Activated T-cell treated with anti-CD3 and anti-CD28 coated beads, Interleukin-2, amount 50 U/mL, for 24 hours (primary cell): ENCODE results near the gene MAP2K7.

Experiments
- DNase-seq: peaks from one replicate; pipeline ENCODE4 v3.0.0-alpha.2; 2020
- H3K27ac Mint-ChIP-seq: 2 replicates; pipeline ENCODE4 v1.8.0; 2020; ENCODE audit warnings: mild to moderate bottlenecking, mixed read lengths
- H3K27me3 Mint-ChIP-seq: 2 replicates; pipeline ENCODE4 v1.8.0; 2020; ENCODE audit warnings: mixed read lengths
- H3K36me3 Mint-ChIP-seq: 2 replicates; pipeline ENCODE4 v1.8.0; 2020; ENCODE audit warnings: low read depth, mixed read lengths
- H3K4me1 Mint-ChIP-seq: 2 replicates; pipeline ENCODE4 v1.8.0; 2020; ENCODE audit warnings: low read depth, mixed read lengths
- H3K4me3 Mint-ChIP-seq: 2 replicates; pipeline ENCODE4 v1.8.0; 2020; ENCODE audit warnings: mild to moderate bottlenecking, moderate library complexity, mixed read lengths
- H3K9me3 Mint-ChIP-seq: 2 replicates; pipeline ENCODE4 v1.8.0; 2020; ENCODE audit warnings: mixed read lengths

Gene MAP2K7

DNA sequence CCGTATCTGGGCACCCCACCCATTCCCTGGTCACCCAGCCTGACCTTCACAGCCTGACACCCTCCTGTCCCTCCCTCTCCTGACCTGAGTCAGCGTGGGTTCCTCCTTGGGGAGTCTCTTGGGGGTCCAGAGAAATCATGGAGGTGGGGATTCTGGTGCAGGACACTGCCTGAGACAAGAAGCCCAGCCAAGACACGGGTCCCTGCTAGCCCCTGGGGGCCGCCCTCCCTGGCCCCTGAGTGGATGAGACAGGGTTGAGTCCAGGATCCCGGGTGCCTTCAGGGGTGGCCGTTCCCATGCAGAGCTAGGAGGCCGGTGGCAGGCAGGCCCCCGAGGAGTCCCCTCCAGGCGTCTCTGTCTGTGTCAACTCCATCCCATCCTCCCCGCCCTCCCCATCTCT, 1.6 kb downstream of the MAP2K7 start:
- no peak for DNase-seq
- peaks cover 35% of the 10 kb centered on the region for H3K4me1 Mint-ChIP-seq

GRCh38 chr19:7905859-7906258, 2.2 kb downstream of the MAP2K7 start:
- H3K27ac Mint-ChIP-seq: peak overlapping the region; percentile 32

More for the DNA sequence above, 1.6 kb downstream of the MAP2K7 start:
- Mint-ChIP-seq H3K27ac (peak overlapping the region; percentile 92), H3K27me3 (no peaks in the 10 kb centered on the region), H3K4me3 (peak overlapping the region; percentile 88), H3K36me3 (peaks cover 32% of the 10 kb centered on the region), H3K9me3 (no peaks in the 10 kb centered on the region)

GRCh38 chr19:7907122-7907521, 3.4 kb downstream of the MAP2K7 start:
- Mint-ChIP-seq H3K27ac (no peak overlapping the region), H3K27me3 (no peaks in the 10 kb centered on the region), H3K4me3 (no peak overlapping the region), H3K4me1 (peaks cover 34% of the 10 kb centered on the region), H3K36me3 (peaks cover 49% of the 10 kb centered on the region), H3K9me3 (no peaks in the 10 kb centered on the region)
- no peak for DNase-seq

More at GRCh38 chr19:7905859-7906258, 2.2 kb downstream of the MAP2K7 start:
- Mint-ChIP-seq H3K36me3 (peaks cover 38% of the 10 kb centered on the region), H3K4me1 (peaks cover 35% of the 10 kb centered on the region), H3K4me3 (peak overlapping the region; percentile 88), H3K9me3 (no peaks in the 10 kb centered on the region), H3K27me3 (no peaks in the 10 kb centered on the region)
- DNase-seq: no peak

GRCh38 chr19:7907544-7907943, 3.9 kb downstream of the MAP2K7 start:
- H3K4me3 Mint-ChIP-seq: no peak overlapping the region
- no peak overlapping the region for H3K27ac Mint-ChIP-seq
- no peaks in the 10 kb centered on the region for H3K9me3 Mint-ChIP-seq
- no peaks in the 10 kb centered on the region for H3K27me3 Mint-ChIP-seq
- peaks cover 50% of the 10 kb centered on the region for H3K36me3 Mint-ChIP-seq
- H3K4me1 Mint-ChIP-seq: peaks cover 32% of the 10 kb centered on the region
- no peak for DNase-seq

DNA sequence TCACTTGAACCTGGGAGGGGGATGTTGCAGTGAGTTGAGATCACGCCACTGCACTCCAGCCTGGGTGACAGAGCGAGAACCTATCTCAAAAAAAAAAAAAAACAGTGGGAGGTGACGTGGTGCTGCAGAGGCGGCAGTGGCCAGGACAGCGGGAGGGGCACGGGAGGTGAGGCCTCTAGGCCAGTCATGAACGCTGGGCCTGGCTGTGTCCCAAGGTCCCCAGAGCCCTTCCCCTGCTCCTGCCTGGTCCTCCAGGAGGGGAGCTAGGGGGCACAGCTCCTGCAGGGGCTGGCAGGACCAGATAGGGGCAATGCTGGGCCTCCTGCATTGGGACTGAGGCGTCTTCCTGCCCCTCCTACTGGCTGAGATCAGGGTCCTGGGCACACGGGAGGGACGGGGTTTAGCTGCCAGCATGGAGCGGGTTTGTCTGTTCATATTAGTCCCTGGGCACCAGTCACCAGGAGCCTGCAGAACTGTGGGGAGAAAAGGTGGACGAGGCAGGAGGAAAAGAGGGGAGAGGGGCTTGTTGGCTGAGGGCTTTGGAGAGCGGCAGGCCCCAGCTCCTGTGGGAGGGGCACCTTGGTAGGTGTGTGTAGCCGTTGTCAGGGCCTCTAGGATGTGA, 4.5 kb downstream of the MAP2K7 start:
- H3K27me3 Mint-ChIP-seq: no peaks in the 10 kb centered on the region
- no peak overlapping the region for H3K27ac Mint-ChIP-seq
- peaks cover 57% of the 10 kb centered on the region for H3K36me3 Mint-ChIP-seq
- no peak for DNase-seq
- H3K4me1 Mint-ChIP-seq: peaks cover 26% of the 10 kb centered on the region
- no peak overlapping the region for H3K4me3 Mint-ChIP-seq
- no peaks in the 10 kb centered on the region for H3K9me3 Mint-ChIP-seq

GRCh38 chr19:7908742-7909461, 5.2 kb downstream of the MAP2K7 start:
- no peaks in the 10 kb centered on the region for H3K9me3 Mint-ChIP-seq

GRCh38 chr19:7909471-7910067, 5.9 kb downstream of the MAP2K7 start:
- H3K9me3 Mint-ChIP-seq: no peaks in the 10 kb centered on the region
- DNase-seq: no peak
- no peak overlapping the region for H3K4me3 Mint-ChIP-seq
- H3K27me3 Mint-ChIP-seq: peaks cover 4% of the 10 kb centered on the region
- H3K4me1 Mint-ChIP-seq: peaks cover 19% of the 10 kb centered on the region
- H3K27ac Mint-ChIP-seq: no peak overlapping the region
- H3K36me3 Mint-ChIP-seq: peaks cover 56% of the 10 kb centered on the region

More at GRCh38 chr19:7908742-7909461, 5.2 kb downstream of the MAP2K7 start:
- no peaks in the 10 kb centered on the region for H3K27me3 Mint-ChIP-seq
- no peak for DNase-seq
- H3K27ac Mint-ChIP-seq: no peak overlapping the region
- H3K4me1 Mint-ChIP-seq: peaks cover 22% of the 10 kb centered on the region
- no peak overlapping the region for H3K4me3 Mint-ChIP-seq
- peaks cover 60% of the 10 kb centered on the region for H3K36me3 Mint-ChIP-seq

DNA sequence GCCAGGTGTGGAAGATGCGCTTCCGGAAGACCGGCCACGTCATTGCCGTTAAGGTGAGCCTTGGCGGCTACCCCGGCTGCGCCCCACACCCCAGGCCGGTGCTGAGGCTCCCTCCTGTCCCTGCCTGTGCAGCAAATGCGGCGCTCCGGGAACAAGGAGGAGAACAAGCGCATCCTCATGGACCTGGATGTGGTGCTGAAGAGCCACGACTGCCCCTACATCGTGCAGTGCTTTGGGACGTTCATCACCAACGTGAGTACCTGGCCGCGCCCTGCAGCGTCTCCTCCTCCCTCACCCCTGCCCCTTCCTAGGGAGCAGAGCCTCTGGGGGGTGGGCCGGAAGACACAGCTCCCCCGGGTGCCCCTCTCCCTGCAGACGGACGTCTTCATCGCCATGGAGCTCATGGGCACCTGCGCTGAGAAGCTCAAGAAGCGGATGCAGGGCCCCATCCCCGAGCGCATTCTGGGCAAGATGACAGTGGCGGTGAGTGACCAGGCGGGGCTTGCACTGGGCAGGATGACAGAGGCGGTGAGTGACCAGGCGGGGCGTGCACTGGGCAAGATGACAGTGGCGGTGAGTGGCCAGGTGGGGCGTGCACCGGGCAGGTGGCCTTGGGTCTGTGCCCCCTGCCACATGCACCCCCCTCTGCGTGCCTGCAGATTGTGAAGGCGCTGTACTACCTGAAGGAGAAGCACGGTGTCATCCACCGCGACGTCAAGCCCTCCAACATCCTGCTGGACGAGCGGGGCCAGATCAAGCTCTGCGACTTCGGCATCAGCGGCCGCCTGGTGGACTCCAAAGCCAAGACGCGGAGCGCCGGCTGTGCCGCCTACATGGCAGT, 6.9 kb downstream of the MAP2K7 start:
- H3K27ac Mint-ChIP-seq: no peak overlapping the region
- H3K27me3 Mint-ChIP-seq: peaks cover 13% of the 10 kb centered on the region
- DNase-seq: no peak
- H3K4me3 Mint-ChIP-seq: no peak overlapping the region
- no peaks in the 10 kb centered on the region for H3K9me3 Mint-ChIP-seq
- peaks cover 13% of the 10 kb centered on the region for H3K4me1 Mint-ChIP-seq
- peaks cover 48% of the 10 kb centered on the region for H3K36me3 Mint-ChIP-seq

DNA sequence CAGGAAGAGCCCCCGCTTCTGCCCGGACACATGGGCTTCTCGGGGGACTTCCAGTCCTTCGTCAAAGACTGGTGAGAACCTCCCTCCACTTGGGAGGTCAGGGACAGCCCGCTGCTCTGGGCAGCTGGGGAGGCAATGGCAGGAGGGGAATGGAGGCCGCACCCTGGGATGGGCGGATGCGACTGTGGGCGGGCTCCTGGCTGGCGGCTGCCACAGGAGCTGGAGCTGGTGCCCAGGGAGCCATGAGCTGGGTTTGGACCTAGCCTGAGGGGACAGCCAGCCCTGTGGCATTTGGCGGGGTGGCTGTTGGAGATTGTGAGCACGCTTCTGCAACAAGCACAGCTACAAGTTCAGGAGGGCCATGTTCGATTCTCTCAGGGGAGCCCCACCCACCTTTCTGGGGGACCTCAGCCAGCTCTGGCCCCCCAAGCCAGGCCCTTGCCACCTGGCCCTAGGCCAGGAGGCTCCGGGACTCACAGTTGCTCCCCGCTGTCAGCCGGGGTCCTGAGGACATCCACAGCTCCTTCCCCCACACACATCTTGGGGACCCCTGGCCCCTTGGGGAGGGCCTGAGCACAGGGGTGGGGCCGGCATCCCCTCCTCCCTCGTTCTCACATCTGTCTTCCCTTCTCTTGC, 7.9 kb downstream of the MAP2K7 start:
- DNase-seq: no peak
- peaks cover 37% of the 10 kb centered on the region for H3K36me3 Mint-ChIP-seq

GRCh38 chr19:7912144-7912696, 8.5 kb downstream of the MAP2K7 start:
- H3K27me3 Mint-ChIP-seq: peaks cover 23% of the 10 kb centered on the region
- peaks cover 33% of the 10 kb centered on the region for H3K36me3 Mint-ChIP-seq

More for the DNA sequence above, 7.9 kb downstream of the MAP2K7 start:
- H3K4me1 Mint-ChIP-seq: peaks cover 11% of the 10 kb centered on the region
- no peak overlapping the region for H3K27ac Mint-ChIP-seq
- no peaks in the 10 kb centered on the region for H3K9me3 Mint-ChIP-seq
- H3K27me3 Mint-ChIP-seq: peaks cover 19% of the 10 kb centered on the region
- no peak overlapping the region for H3K4me3 Mint-ChIP-seq

DNA sequence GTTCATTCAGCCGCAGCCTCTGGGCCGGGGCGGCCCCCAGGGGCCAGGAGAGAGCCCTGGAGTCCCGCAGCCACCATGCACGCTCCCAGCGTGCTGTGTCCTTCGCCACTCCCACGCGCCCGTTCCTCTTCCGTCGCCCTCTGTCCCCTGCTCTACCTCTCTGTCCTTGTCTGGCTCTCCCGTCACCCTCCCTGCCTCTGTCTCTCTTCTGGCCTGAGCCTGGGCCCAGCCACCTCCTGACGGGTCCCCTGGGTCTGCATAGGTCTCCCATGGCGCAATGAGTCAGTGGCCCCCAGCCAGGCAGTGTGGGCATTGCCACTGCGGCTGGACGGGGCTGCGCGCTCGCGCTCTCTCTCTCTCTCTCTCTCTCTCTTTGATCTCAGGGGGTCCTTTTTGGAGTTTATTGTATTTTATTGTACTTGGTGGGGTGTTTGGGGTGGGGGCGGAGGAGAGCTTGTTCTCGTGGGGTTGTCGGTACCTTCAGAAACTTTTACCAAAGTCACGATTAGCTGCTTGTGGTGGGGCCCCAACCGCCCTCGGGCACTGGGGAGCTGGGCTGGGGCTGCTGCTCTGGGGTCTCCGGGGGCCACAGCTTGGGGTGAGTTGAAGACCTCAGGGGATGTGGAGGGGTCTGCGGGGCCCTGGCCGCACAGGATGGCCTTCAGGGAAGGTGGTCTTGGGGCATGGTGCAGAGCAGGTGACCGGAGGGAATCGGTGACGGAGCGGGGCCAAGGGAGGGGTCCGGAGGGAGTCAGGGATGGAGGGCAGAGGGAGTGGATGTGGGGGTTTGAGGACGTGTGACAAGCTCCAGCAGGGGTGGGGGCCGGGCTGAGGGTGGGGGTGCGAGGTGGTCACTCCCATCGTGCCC, 9.3 kb downstream of the MAP2K7 start:
- Mint-ChIP-seq H3K36me3 (peaks cover 29% of the 10 kb centered on the region), H3K27me3 (peaks cover 27% of the 10 kb centered on the region), H3K4me1 (peaks cover 13% of the 10 kb centered on the region), H3K4me3 (no peak overlapping the region), H3K9me3 (no peaks in the 10 kb centered on the region), H3K27ac (no peak overlapping the region)
- no peak for DNase-seq

More at GRCh38 chr19:7912144-7912696, 8.5 kb downstream of the MAP2K7 start:
- H3K27ac Mint-ChIP-seq: no peak overlapping the region
- peaks cover 13% of the 10 kb centered on the region for H3K4me1 Mint-ChIP-seq
- H3K9me3 Mint-ChIP-seq: no peaks in the 10 kb centered on the region
- H3K4me3 Mint-ChIP-seq: no peak overlapping the region
- DNase-seq: no peak

GRCh38 chr19:7913652-7914051, 10.0 kb downstream of the MAP2K7 start:
- Mint-ChIP-seq H3K9me3 (no peaks in the 10 kb centered on the region), H3K27ac (no peak overlapping the region), H3K4me3 (no peak overlapping the region), H3K27me3 (peaks cover 34% of the 10 kb centered on the region), H3K36me3 (peaks cover 29% of the 10 kb centered on the region), H3K4me1 (peaks cover 17% of the 10 kb centered on the region)
- DNase-seq: no peak

- Mint-ChIP-seq H3K27me3 (peaks cover 39% of the 10 kb centered on the region), H3K4me1 (peaks cover 17% of the 10 kb centered on the region), H3K36me3 (peaks cover 29% of the 10 kb centered on the region), H3K27ac (no peak overlapping the region), H3K4me3 (no peak overlapping the region), H3K9me3 (no peaks in the 10 kb centered on the region)
- no peak for DNase-seq
Measured at GRCh38 chr19:7914099-7914498, 10.4 kb downstream of the MAP2K7 start.
